ENCODE measurements around the gene UBE2D2. TPM values are rescaled to one million over a fixed set of nuclear protein-coding genes. Genes with fewer than 3 reads are reported as not detected.
A peak's percentile ranks its signal among the peaks of the same experiment; 100 is the strongest.

The UBE2D2 gene
- total and polyA plus RNA-seq, 10 of the 15 experiments (the other 5 are each of a cell fraction or from before 2014, with no cell fraction given) = 58.6 to 245 (median 128) TPM

DNA sequence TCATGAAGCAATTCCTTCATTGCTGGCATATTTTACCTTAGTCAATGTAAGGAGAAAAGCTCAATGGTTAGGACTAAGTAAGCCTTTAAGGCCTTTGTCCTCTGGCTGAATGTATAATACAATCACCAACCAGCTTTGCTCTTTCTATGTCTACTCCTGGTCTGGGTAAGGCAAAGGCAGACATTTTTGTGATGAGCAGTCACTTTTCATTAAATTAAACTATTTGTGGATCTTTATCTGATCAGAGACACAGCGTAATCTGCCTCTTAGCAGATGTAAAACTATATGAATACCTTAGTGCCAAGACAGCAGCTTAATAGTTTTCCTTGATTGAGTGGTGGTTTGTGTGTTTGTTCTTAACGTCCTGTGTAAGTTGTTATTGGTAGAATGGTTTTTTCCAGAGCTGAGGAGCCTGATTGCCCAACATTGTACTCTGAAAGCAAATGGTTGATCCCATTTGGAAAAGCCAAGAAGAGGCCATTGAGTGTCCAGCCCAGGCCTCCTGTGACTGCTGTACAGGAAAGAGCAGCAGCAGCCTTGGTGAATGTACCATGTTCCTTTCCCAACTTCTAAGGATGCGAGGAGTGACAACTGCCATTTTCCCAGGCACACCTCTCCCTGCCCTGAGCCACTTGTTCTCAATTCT, 70.5 kb downstream of the UBE2D2 start (continued):
- TF ChIP-seq, protein P1, sequence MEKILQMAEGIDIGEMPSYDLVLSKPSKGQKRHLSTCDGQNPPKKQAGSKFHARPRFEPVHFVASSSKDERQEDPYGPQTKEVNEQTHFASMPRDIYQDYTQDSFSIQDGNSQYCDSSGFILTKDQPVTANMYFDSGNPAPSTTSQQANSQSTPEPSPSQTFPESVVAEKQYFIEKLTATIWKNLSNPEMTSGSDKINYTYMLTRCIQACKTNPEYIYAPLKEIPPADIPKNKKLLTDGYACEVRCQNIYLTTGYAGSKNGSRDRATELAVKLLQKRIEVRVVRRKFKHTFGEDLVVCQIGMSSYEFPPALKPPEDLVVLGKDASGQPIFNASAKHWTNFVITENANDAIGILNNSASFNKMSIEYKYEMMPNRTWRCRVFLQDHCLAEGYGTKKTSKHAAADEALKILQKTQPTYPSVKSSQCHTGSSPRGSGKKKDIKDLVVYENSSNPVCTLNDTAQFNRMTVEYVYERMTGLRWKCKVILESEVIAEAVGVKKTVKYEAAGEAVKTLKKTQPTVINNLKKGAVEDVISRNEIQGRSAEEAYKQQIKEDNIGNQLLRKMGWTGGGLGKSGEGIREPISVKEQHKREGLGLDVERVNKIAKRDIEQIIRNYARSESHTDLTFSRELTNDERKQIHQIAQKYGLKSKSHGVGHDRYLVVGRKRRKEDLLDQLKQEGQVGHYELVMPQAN (conservative IDR thresholded peaks at IDR 0.05) = no peak
- no peak for TF ChIP-seq RB1 (IDR thresholded peaks at IDR 0.05; ENCODE audit: borderline replicate concordance)

DNA sequence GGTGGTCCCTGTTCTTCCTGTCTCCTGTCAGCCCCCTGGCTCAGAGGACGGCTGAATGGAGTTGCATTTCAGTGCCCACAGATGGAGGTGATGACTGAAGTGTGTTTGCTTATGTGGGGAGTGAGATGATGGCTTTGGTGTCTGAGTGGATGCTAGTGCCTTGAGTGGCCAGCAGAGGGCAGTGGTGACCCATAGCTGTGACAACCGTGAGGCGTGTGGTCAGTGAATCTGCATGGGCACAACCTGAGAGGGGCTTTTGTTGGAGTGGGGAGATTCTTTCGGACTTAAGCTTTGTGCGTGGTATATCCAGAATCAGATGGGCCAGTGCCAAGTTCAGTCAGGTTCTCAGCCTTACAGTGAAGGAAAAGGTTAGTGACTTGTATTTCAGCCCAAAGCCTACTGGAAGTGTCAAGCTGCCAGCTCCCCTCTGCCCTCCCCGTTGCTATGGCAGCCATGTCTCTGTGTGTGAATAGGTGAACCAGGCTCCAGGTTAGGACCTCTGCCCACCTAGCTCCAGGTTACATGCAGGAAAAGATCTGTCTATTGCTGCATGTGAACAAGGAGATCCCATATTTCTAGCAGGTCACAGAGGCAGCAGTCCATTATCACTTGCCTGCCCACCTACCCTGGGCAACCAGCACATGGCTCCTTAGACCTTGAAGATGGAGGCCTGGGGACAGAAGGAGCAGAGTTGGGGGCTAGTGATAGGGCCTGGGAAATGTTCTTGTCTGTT, 72.3 kb downstream of the UBE2D2 start:
- no TSS peak for BruUV-seq (replicated peaks)
- peak; percentile 44 for ATAC-seq
- FAIRE-seq = no peak
- Histone ChIP-seq H3K36me3 (ENCODE audit: control insufficient read depth in 2 of 2, insufficient read depth in 2 of 2, low read length in 1 of 2) (peaks cover 3 to 17% of the 10 kb centered on the region in 2 experiments; a peak in 3 of 4 replicates), H2AFZ (ENCODE audit: control insufficient read depth, low read depth, low read length) (no peak overlapping the region), H3K27ac (ENCODE audit: control insufficient read depth, insufficient read depth) (no peak overlapping the region), H3K79me2 (ENCODE audit: control insufficient read depth, insufficient read depth, low read length) (peaks cover 4% of the 10 kb centered on the region), H3K4me3 (no peak overlapping the region), H4K20me1 (ENCODE audit: control insufficient read depth, insufficient read depth) (no peaks in the 10 kb centered on the region), H3K9ac (ENCODE audit: control insufficient read depth, insufficient read depth, low read length) (no peak overlapping the region; the same call in 1 of the 2 replicates), H3K4me1 (ENCODE audit: control insufficient read depth, insufficient read depth, low read length) (peaks cover 55% of the 10 kb centered on the region), H3K9me3 (replicated peaks; ENCODE audit: control insufficient read depth, insufficient read depth, low read length) (no peaks in the 10 kb centered on the region), H3K27me3 (replicated peaks in 1 of 2; ENCODE audit: control insufficient read depth in 2 of 2, insufficient read depth in 2 of 2, low read length in 1 of 2) (no peaks in the 10 kb centered on the region), H3K4me2 (ENCODE audit: control insufficient read depth, insufficient read depth) (peak overlapping the region; percentile 20; the same call in 1 of the 2 replicates)
- DNase-seq (ENCODE audit: low read depth, low spot score) = no peak
- intact Hi-C loops (cut with micrococcal nuclease; ENCODE audit: unreplicated experiment) = loop anchor here (1.0 to 10.0 kb wide), 4 partner anchors 57 to 331 kb away; no protein-coding TSS in a partner anchor
- SMC1A ChIA-PET (ENCODE audit: uncharacterized antibody, unreplicated experiment) = interaction anchor here (0.7 to 12.2 kb wide), 34 partner anchors 11 to 212 kb away, joined by 3 to 212 read pairs (median 6); partner anchors contain the start of gene CXXC5
- in situ Hi-C loops (cut with MboI) = loop anchor here (5.0 kb wide), 2 partner anchors 59 to 129 kb away; no protein-coding TSS in a partner anchor
- RAD21 ChIA-PET (ENCODE audit: unreplicated experiment) = interaction anchor here (0.7 to 9.2 kb wide), 33 partner anchors 12 to 360 kb away, joined by 3 to 265 read pairs (median 5); partner anchors contain the start of genes CXXC5 and UBE2D2
- 0% methylated on average over 6 of the region's 6 CpGs for WGBS (ENCODE audit: insufficient coverage, insufficient replicate concordance, low lambda C conversion rate, missing lambda C conversion rate)
- POLR2A ChIA-PET = interaction anchor here (0.8 to 9.8 kb wide), 9 partner anchors 19 to 125 kb away, joined by 3 to 163 read pairs (median 7); no protein-coding TSS in a partner anchor
- CTCF ChIA-PET = interaction anchor here (0.6 to 10.5 kb wide), 55 partner anchors 9 to 336 kb away, joined by 3 to 335 read pairs (median 4); partner anchors contain the start of genes CXXC5 and SPATA24
- TF ChIP-seq, protein P2, sequence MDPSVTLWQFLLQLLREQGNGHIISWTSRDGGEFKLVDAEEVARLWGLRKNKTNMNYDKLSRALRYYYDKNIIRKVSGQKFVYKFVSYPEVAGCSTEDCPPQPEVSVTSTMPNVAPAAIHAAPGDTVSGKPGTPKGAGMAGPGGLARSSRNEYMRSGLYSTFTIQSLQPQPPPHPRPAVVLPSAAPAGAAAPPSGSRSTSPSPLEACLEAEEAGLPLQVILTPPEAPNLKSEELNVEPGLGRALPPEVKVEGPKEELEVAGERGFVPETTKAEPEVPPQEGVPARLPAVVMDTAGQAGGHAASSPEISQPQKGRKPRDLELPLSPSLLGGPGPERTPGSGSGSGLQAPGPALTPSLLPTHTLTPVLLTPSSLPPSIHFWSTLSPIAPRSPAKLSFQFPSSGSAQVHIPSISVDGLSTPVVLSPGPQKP (IDR thresholded peaks at IDR 0.05; ENCODE audit: low read depth, low read length) = no peak
- TF ChIP-seq RAD21 (IDR thresholded peaks at IDR 0.05; ENCODE audit: insufficient read depth, low read depth, low read length) = peak; percentile 91
- TF ChIP-seq BHLHE40 (IDR thresholded peaks at IDR 0.05; ENCODE audit: borderline replicate concordance in 1 of 2, low read depth in 2 of 2, low read length in 1 of 2) = peak; percentile 22 to 44; a peak in 1 of 4 replicates
- TF ChIP-seq NR2F1 (conservative IDR thresholded peaks at IDR 0.05) = no peak
- TF ChIP-seq, protein P3, sequence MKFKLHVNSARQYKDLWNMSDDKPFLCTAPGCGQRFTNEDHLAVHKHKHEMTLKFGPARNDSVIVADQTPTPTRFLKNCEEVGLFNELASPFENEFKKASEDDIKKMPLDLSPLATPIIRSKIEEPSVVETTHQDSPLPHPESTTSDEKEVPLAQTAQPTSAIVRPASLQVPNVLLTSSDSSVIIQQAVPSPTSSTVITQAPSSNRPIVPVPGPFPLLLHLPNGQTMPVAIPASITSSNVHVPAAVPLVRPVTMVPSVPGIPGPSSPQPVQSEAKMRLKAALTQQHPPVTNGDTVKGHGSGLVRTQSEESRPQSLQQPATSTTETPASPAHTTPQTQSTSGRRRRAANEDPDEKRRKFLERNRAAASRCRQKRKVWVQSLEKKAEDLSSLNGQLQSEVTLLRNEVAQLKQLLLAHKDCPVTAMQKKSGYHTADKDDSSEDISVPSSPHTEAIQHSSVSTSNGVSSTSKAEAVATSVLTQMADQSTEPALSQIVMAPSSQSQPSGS (IDR thresholded peaks at IDR 0.05; ENCODE audit: low read length) = no peak
- no peak for TF ChIP-seq MEF2A (IDR thresholded peaks at IDR 0.05; ENCODE audit: insufficient read depth, low read depth, low read length)
- TF ChIP-seq YY1 (IDR thresholded peaks at IDR 0.05; ENCODE audit: low read depth, low read length) = peak; percentile 62; the same call in 1 of the 2 replicates
- TF ChIP-seq MTA3 (IDR thresholded peaks at IDR 0.05; ENCODE audit: borderline replicate concordance, low read length) = no peak
- no peak for TF ChIP-seq RFX5 (IDR thresholded peaks at IDR 0.05; ENCODE audit: low read depth, low read length)
- TF ChIP-seq CHD4 (IDR thresholded peaks at IDR 0.05) = no peak
- peak; percentile 83; the same call in 1 of the 2 replicates for TF ChIP-seq TARDBP (IDR thresholded peaks at IDR 0.05; ENCODE audit: borderline replicate concordance)
- TF ChIP-seq BCL11A (IDR thresholded peaks at IDR 0.05; ENCODE audit: low read depth, low read length) = no peak
- TF ChIP-seq SMAD5 (IDR thresholded peaks at IDR 0.05; ENCODE audit: low read depth) = no peak
